HG02763 (cell line): ENCODE measurements around the gene ANKUB1.
"Not testable (repeated sequence)": the region's sequence is repeated elsewhere in the genome, so short reads cannot be mapped to it uniquely, and the experiment has no call there.

Experiments used
- ATAC-seq: cut with Tn5 transposase; IDR thresholded peaks from one replicate; pipeline ENCODE4 v1.9.1; 2021; ENCODE audit warnings: mild to moderate bottlenecking, moderate library complexity; ENCODE audit not compliant: unreplicated experiment

ANKUB1 gene

GRCh38 chr3:149792452-149793270 lies at the start of gene ANKUB1:
ANKUB1 (minus strand) TSS chr3:149792554; CDS start chr3:149792366, 188 bp downstream.
- ATAC-seq, result no peak

- no peak for ATAC-seq
Measured at GRCh38 chr3:149839896-149840295, 47.5 kb upstream of the ANKUB1 start.

GRCh38 chr3:149839469-149839868 lies 47.1 kb upstream of the ANKUB1 start:
- ATAC-seq, result not testable (repeated sequence)

GRCh38 chr3:149838491-149838890 lies 46.1 kb upstream of the ANKUB1 start:
- not testable (repeated sequence) for ATAC-seq

- ATAC-seq, result no peak
Measured at GRCh38 chr3:149833241-149833640, 40.9 kb upstream of the ANKUB1 start.

- ATAC-seq, result no peak
Measured at GRCh38 chr3:149832086-149832485, 39.7 kb upstream of the ANKUB1 start.

- no peak for ATAC-seq
Measured at GRCh38 chr3:149831321-149831720, 39.0 kb upstream of the ANKUB1 start.

GRCh38 chr3:149830902-149831301 lies 38.5 kb upstream of the ANKUB1 start:
- no peak for ATAC-seq

GRCh38 chr3:149829631-149830030 lies 37.3 kb upstream of the ANKUB1 start:
- not testable (repeated sequence) for ATAC-seq

- no peak for ATAC-seq
Measured at GRCh38 chr3:149828390-149828789, 36.0 kb upstream of the ANKUB1 start.

GRCh38 chr3:149826636-149827035 lies 34.3 kb upstream of the ANKUB1 start:
- ATAC-seq, result no peak

GRCh38 chr3:149820183-149820582 lies 27.8 kb upstream of the ANKUB1 start:
- no peak for ATAC-seq

GRCh38 chr3:149819432-149819831 lies 27.1 kb upstream of the ANKUB1 start:
- no peak for ATAC-seq

- ATAC-seq, result no peak
Measured at GRCh38 chr3:149816986-149817385, 24.6 kb upstream of the ANKUB1 start.

GRCh38 chr3:149816311-149816710 lies 24.0 kb upstream of the ANKUB1 start:
- no peak for ATAC-seq

- ATAC-seq, result no peak
Measured at GRCh38 chr3:149815728-149816127, 23.4 kb upstream of the ANKUB1 start.

GRCh38 chr3:149815321-149815720 lies 23.0 kb upstream of the ANKUB1 start:
- ATAC-seq, result no peak

- peak; percentile 12 for ATAC-seq
Measured at GRCh38 chr3:149813367-149814281, 21.3 kb upstream of the ANKUB1 start.

- peak; percentile 93 for ATAC-seq
Measured at GRCh38 chr3:149812606-149813366, 20.4 kb upstream of the ANKUB1 start, which contains the start of gene RNF13. RNF13 (plus strand) TSS chr3:149813215; CDS start chr3:149846027, 32,812 bp downstream.

GRCh38 chr3:149812165-149812605 lies 19.8 kb upstream of the ANKUB1 start:
- ATAC-seq, result no peak

- ATAC-seq, result no peak
Measured at GRCh38 chr3:149810846-149811245, 18.5 kb upstream of the ANKUB1 start.
